Skin epidermis (tissue), 12 donors: Measurements from ENCODE around the gene SERINC5.
A peak's percentile ranks its signal among the peaks of the same experiment; 100 is the strongest.
"Not testable (repeated sequence)": the region's sequence is repeated elsewhere in the genome, so short reads cannot be mapped to it uniquely, and the experiment has no call there.

Experiments
- H3K27ac ChIP-seq, 21 experiments: fragments of 200-600 bp; sonication (generic) in 11 of 21; one replicate each; pipeline ENCODE4 v1.5.0; 2020; ENCODE audit warnings: mild to moderate bottlenecking in 3 of 21, inconsistent platforms in 2 of 21, moderate library complexity in 2 of 21
- H3K4me3 ChIP-seq, 7 experiments: fragments of 200-600 bp; sonication (generic) in 2 of 7; one replicate each; pipeline ENCODE4 v1.5.0; 2020; ENCODE audit warnings: inconsistent platforms in 2 of 7, mild to moderate bottlenecking in 2 of 7, moderate library complexity in 1 of 7

SERINC5 gene

GRCh38 chr5:80207832-80208231 is 48.0 kb downstream of the SERINC5 start:
- no peak overlapping the region for H3K4me3 ChIP-seq
- H3K27ac ChIP-seq, result no peak overlapping the region

- no peak overlapping the region for H3K4me3 ChIP-seq
- H3K27ac ChIP-seq, result peak overlapping the region in 2 of 21 experiments; percentile 7 to 50
Observed at GRCh38 chr5:80206282-80206681, 49.6 kb downstream of the SERINC5 start.

GRCh38 chr5:80205846-80206245 is 50.0 kb downstream of the SERINC5 start:
- H3K27ac ChIP-seq, result peak overlapping the region in 3 of 21 experiments; percentile 7 to 51 (median 7)
- no peak overlapping the region for H3K4me3 ChIP-seq

GRCh38 chr5:80204808-80205614 is 50.8 kb downstream of the SERINC5 start:
- H3K4me3 ChIP-seq, result no peak overlapping the region
- H3K27ac ChIP-seq, result peak overlapping the region in 2 of 21 experiments; percentile 42 to 51

- H3K4me3 ChIP-seq, H3K27ac ChIP-seq: not testable (repeated sequence)
Observed at GRCh38 chr5:80201763-80202162, 54.1 kb downstream of the SERINC5 start.

GRCh38 chr5:80198920-80199319 is 56.9 kb downstream of the SERINC5 start:
- Histone ChIP-seq H3K4me3 (no peak overlapping the region), H3K27ac (no peak overlapping the region)

- no peak overlapping the region for H3K27ac ChIP-seq
Observed at GRCh38 chr5:80198399-80198798, 57.4 kb downstream of the SERINC5 start.

GRCh38 chr5:80195837-80196400 is 59.9 kb downstream of the SERINC5 start:
- no peak overlapping the region for H3K27ac ChIP-seq
- H3K4me3 ChIP-seq, result no peak overlapping the region

More at GRCh38 chr5:80198399-80198798, 57.4 kb downstream of the SERINC5 start:
- H3K4me3 ChIP-seq, result no peak overlapping the region

- H3K27ac ChIP-seq, result peak overlapping the region in 3 of 21 experiments; percentile 14 to 42 (median 33)
- H3K4me3 ChIP-seq, result no peak overlapping the region
Observed at GRCh38 chr5:80194468-80194867, 61.4 kb downstream of the SERINC5 start.

- Histone ChIP-seq H3K4me3 (no peak overlapping the region), H3K27ac (peak overlapping the region in 10 of 21 experiments; percentile 6 to 69 (median 34))
Observed at GRCh38 chr5:80193401-80193800, 62.4 kb downstream of the SERINC5 start.

GRCh38 chr5:80192507-80193241 is 63.2 kb downstream of the SERINC5 start:
- no peak overlapping the region for H3K4me3 ChIP-seq
- H3K27ac ChIP-seq, result peak overlapping the region in 10 of 21 experiments; percentile 1 to 69 (median 40)

GRCh38 chr5:80191991-80192398 is 63.9 kb downstream of the SERINC5 start:
- peak overlapping the region in 11 of 21 experiments; percentile 1 to 69 (median 49) for H3K27ac ChIP-seq
- no peak overlapping the region for H3K4me3 ChIP-seq

- Histone ChIP-seq H3K27ac (peak overlapping the region in 6 of 21 experiments; percentile 3 to 69 (median 55)), H3K4me3 (no peak overlapping the region)
Observed at GRCh38 chr5:80191397-80191796, 64.5 kb downstream of the SERINC5 start.

GRCh38 chr5:80190960-80191359 is 64.9 kb downstream of the SERINC5 start:
- H3K4me3 ChIP-seq, result no peak overlapping the region
- peak overlapping the region in 6 of 21 experiments; percentile 3 to 66 (median 42) for H3K27ac ChIP-seq

- H3K27ac ChIP-seq, result peak overlapping the region in 5 of 21 experiments; percentile 7 to 69 (median 52)
- H3K4me3 ChIP-seq, result no peak overlapping the region
Observed at GRCh38 chr5:80189701-80190100, 66.1 kb downstream of the SERINC5 start.

- peak overlapping the region in 7 of 21 experiments; percentile 7 to 69 (median 36) for H3K27ac ChIP-seq
- no peak overlapping the region for H3K4me3 ChIP-seq
Observed at GRCh38 chr5:80189201-80189600, 66.6 kb downstream of the SERINC5 start.

- Histone ChIP-seq H3K27ac (peak overlapping the region in 9 of 21 experiments; percentile 10 to 70 (median 38)), H3K4me3 (no peak overlapping the region)
Observed at GRCh38 chr5:80187421-80188090, 68.3 kb downstream of the SERINC5 start.

GRCh38 chr5:80185535-80185934 is 70.3 kb downstream of the SERINC5 start:
- H3K4me3 ChIP-seq, H3K27ac ChIP-seq: not testable (repeated sequence)

- Histone ChIP-seq H3K27ac (peak overlapping the region in 1 of 21 experiments; percentile 75), H3K4me3 (no peak overlapping the region)
Observed at GRCh38 chr5:80185095-80185494, 70.8 kb downstream of the SERINC5 start.
